Dendritic cell treated with granulocyte-macrophage colony-stimulating factor and Interleukin-4, amounts not matched to agents 40 ng/mL and 50 ng/mL, for 4 days (primary cell): ENCODE data around the gene ACAN.

Source experiments
- H3K27ac Mint-ChIP-seq: one replicate; pipeline ENCODE4 v1.8.0; 2022; ENCODE audit warnings: mild to moderate bottlenecking, mixed read lengths
- H3K27me3 Mint-ChIP-seq: one replicate; pipeline ENCODE4 v1.8.0; 2022; ENCODE audit warnings: mild to moderate bottlenecking, mixed read lengths
- H3K36me3 Mint-ChIP-seq: one replicate; pipeline ENCODE4 v1.8.0; 2022; ENCODE audit warnings: low read depth, mixed read lengths
- H3K4me1 Mint-ChIP-seq: one replicate; pipeline ENCODE4 v1.8.0; 2022; ENCODE audit warnings: low read depth, mixed read lengths
- H3K4me3 Mint-ChIP-seq: one replicate; pipeline ENCODE4 v1.8.0; 2022; ENCODE audit warnings: mild to moderate bottlenecking, moderate library complexity, mixed read lengths
- H3K9me3 Mint-ChIP-seq: one replicate; pipeline ENCODE4 v1.8.0; 2022; ENCODE audit warnings: mixed read lengths
- intact Hi-C: fragments of 100-400 bp; cut with micrococcal nuclease; formaldehyde crosslinking; loops from one replicate; pipeline ENCODE4 v1.15.0; 2022

ACAN gene

GRCh38 chr15:88790486-88790885, 12.8 kb upstream of the ACAN start:
- no peaks in the 10 kb centered on the region for H3K9me3 Mint-ChIP-seq

GRCh38 chr15:88791637-88792036, 11.6 kb upstream of the ACAN start:
- intact Hi-C loops, result no loop called here
- Mint-ChIP-seq H3K36me3 (no peaks in the 10 kb centered on the region), H3K27ac (no peak overlapping the region), H3K9me3 (no peaks in the 10 kb centered on the region), H3K4me3 (no peak overlapping the region), H3K27me3 (peaks cover 35% of the 10 kb centered on the region), H3K4me1 (no peaks in the 10 kb centered on the region)

More at GRCh38 chr15:88790486-88790885, 12.8 kb upstream of the ACAN start:
- Mint-ChIP-seq H3K36me3 (no peaks in the 10 kb centered on the region), H3K4me1 (no peaks in the 10 kb centered on the region), H3K27me3 (peaks cover 32% of the 10 kb centered on the region), H3K27ac (no peak overlapping the region), H3K4me3 (no peak overlapping the region)
- intact Hi-C loops, result no loop called here

GRCh38 chr15:88792342-88793282, 10.6 kb upstream of the ACAN start:
- H3K9me3 Mint-ChIP-seq, result no peaks in the 10 kb centered on the region
- intact Hi-C loops, result no loop called here
- no peaks in the 10 kb centered on the region for H3K36me3 Mint-ChIP-seq
- no peak overlapping the region for H3K27ac Mint-ChIP-seq
- H3K4me1 Mint-ChIP-seq, result no peaks in the 10 kb centered on the region
- no peak overlapping the region for H3K4me3 Mint-ChIP-seq
- peaks cover 33% of the 10 kb centered on the region for H3K27me3 Mint-ChIP-seq

- no peaks in the 10 kb centered on the region for H3K4me1 Mint-ChIP-seq
- peaks cover 32% of the 10 kb centered on the region for H3K27me3 Mint-ChIP-seq
- no peaks in the 10 kb centered on the region for H3K9me3 Mint-ChIP-seq
- intact Hi-C loops, result no loop called here
- no peak overlapping the region for H3K4me3 Mint-ChIP-seq
- H3K36me3 Mint-ChIP-seq, result no peaks in the 10 kb centered on the region
- H3K27ac Mint-ChIP-seq, result no peak overlapping the region
These were observed 9.2 kb upstream of the ACAN start for GRCh38 chr15:88794001-88794400.

- Mint-ChIP-seq H3K9me3 (no peaks in the 10 kb centered on the region), H3K4me3 (no peak overlapping the region), H3K4me1 (no peaks in the 10 kb centered on the region), H3K27me3 (peaks cover 46% of the 10 kb centered on the region), H3K27ac (no peak overlapping the region), H3K36me3 (no peaks in the 10 kb centered on the region)
- intact Hi-C loops, result no loop called here
These were observed 5.4 kb upstream of the ACAN start for GRCh38 chr15:88797663-88798339.

GRCh38 chr15:88799341-88799740, 3.9 kb upstream of the ACAN start:
- Mint-ChIP-seq H3K36me3 (no peaks in the 10 kb centered on the region), H3K27me3 (peaks cover 49% of the 10 kb centered on the region), H3K4me1 (no peaks in the 10 kb centered on the region), H3K9me3 (no peaks in the 10 kb centered on the region), H3K4me3 (no peak overlapping the region), H3K27ac (no peak overlapping the region)
- intact Hi-C loops, result no loop called here

- no peak overlapping the region for H3K27ac Mint-ChIP-seq
- H3K4me1 Mint-ChIP-seq, result no peaks in the 10 kb centered on the region
- H3K27me3 Mint-ChIP-seq, result peaks cover 52% of the 10 kb centered on the region
- intact Hi-C loops, result no loop called here
- H3K36me3 Mint-ChIP-seq, result no peaks in the 10 kb centered on the region
- no peaks in the 10 kb centered on the region for H3K9me3 Mint-ChIP-seq
- no peak overlapping the region for H3K4me3 Mint-ChIP-seq
These were observed 3.2 kb upstream of the ACAN start for GRCh38 chr15:88800026-88800425.

GRCh38 chr15:88800738-88801137, 2.5 kb upstream of the ACAN start:
- intact Hi-C loops, result no loop called here
- peaks cover 57% of the 10 kb centered on the region for H3K27me3 Mint-ChIP-seq
- no peaks in the 10 kb centered on the region for H3K4me1 Mint-ChIP-seq

GRCh38 chr15:88802250-88802990, 816 bp upstream of the ACAN start:
- Mint-ChIP-seq H3K4me1 (no peaks in the 10 kb centered on the region), H3K36me3 (no peaks in the 10 kb centered on the region), H3K27ac (no peak overlapping the region), H3K9me3 (no peaks in the 10 kb centered on the region), H3K27me3 (peaks cover 64% of the 10 kb centered on the region), H3K4me3 (no peak overlapping the region)
- intact Hi-C loops, result no loop called here

More at GRCh38 chr15:88800738-88801137, 2.5 kb upstream of the ACAN start:
- H3K9me3 Mint-ChIP-seq, result no peaks in the 10 kb centered on the region
- no peaks in the 10 kb centered on the region for H3K36me3 Mint-ChIP-seq
- H3K27ac Mint-ChIP-seq, result no peak overlapping the region
- H3K4me3 Mint-ChIP-seq, result no peak overlapping the region

- H3K9me3 Mint-ChIP-seq, result no peaks in the 10 kb centered on the region
- intact Hi-C loops, result no loop called here
- H3K36me3 Mint-ChIP-seq, result no peaks in the 10 kb centered on the region
- no peak overlapping the region for H3K4me3 Mint-ChIP-seq
- H3K27me3 Mint-ChIP-seq, result peaks cover 63% of the 10 kb centered on the region
- no peaks in the 10 kb centered on the region for H3K4me1 Mint-ChIP-seq
- no peak overlapping the region for H3K27ac Mint-ChIP-seq
These were observed 320 bp upstream of the ACAN start for GRCh38 chr15:88802991-88803240.

- Mint-ChIP-seq H3K27ac (no peak overlapping the region), H3K4me1 (no peaks in the 10 kb centered on the region), H3K27me3 (peaks cover 64% of the 10 kb centered on the region), H3K9me3 (no peaks in the 10 kb centered on the region), H3K4me3 (no peak overlapping the region), H3K36me3 (no peaks in the 10 kb centered on the region)
- intact Hi-C loops, result no loop called here
These were observed 648 bp downstream of the ACAN start for GRCh38 chr15:88803920-88804247.

GRCh38 chr15:88804257-88804656, 1.0 kb downstream of the ACAN start:
- Mint-ChIP-seq H3K27me3 (peaks cover 64% of the 10 kb centered on the region), H3K36me3 (no peaks in the 10 kb centered on the region), H3K27ac (no peak overlapping the region), H3K4me1 (no peaks in the 10 kb centered on the region), H3K9me3 (no peaks in the 10 kb centered on the region), H3K4me3 (no peak overlapping the region)
- intact Hi-C loops, result no loop called here

- Mint-ChIP-seq H3K27me3 (peaks cover 61% of the 10 kb centered on the region), H3K4me1 (no peaks in the 10 kb centered on the region), H3K9me3 (no peaks in the 10 kb centered on the region), H3K36me3 (no peaks in the 10 kb centered on the region), H3K27ac (no peak overlapping the region), H3K4me3 (no peak overlapping the region)
- intact Hi-C loops, result no loop called here
These were observed 2.0 kb downstream of the ACAN start for GRCh38 chr15:88805031-88805780.

- Mint-ChIP-seq H3K9me3 (no peaks in the 10 kb centered on the region), H3K27ac (no peak overlapping the region), H3K36me3 (no peaks in the 10 kb centered on the region), H3K27me3 (peaks cover 25% of the 10 kb centered on the region), H3K4me1 (no peaks in the 10 kb centered on the region), H3K4me3 (no peak overlapping the region)
- intact Hi-C loops, result no loop called here
These were observed 7.2 kb downstream of the ACAN start for GRCh38 chr15:88810446-88810845.
